Activated T-helper 17 cell treated with anti-CD3 and anti-CD28 coated beads, Interleukin-2, amount 50 U/mL, for 72 hours (primary cell): ENCODE data around the gene MARCHF3. TPM values are rescaled to one million over a fixed set of nuclear protein-coding genes. Genes with fewer than 3 reads are reported as not detected.
"Not testable (repeated sequence)": the region's sequence is repeated elsewhere in the genome, so short reads cannot be mapped to it uniquely, and the experiment has no call there.

Experiments used
- ATAC-seq: fragments of 150-1000 bp; cut with Tn5 transposase; replicated peaks from 2 replicates; pipeline ENCODE4 v1.10.0; 2021; ENCODE audit warnings: mild to moderate bottlenecking, moderate library complexity
- H3K27ac Mint-ChIP-seq: one replicate; pipeline ENCODE4 v1.8.0; 2022; ENCODE audit warnings: mixed read lengths
- H3K27me3 Mint-ChIP-seq: one replicate; pipeline ENCODE4 v1.8.0; 2022; ENCODE audit warnings: mixed read lengths
- H3K36me3 Mint-ChIP-seq: one replicate; pipeline ENCODE4 v1.8.0; 2022; ENCODE audit warnings: low read depth, mild to moderate bottlenecking, mixed read lengths
- H3K4me1 Mint-ChIP-seq: one replicate; pipeline ENCODE4 v1.8.0; 2022; ENCODE audit warnings: mixed read lengths
- H3K4me3 Mint-ChIP-seq: one replicate; pipeline ENCODE4 v1.8.0; 2022; ENCODE audit warnings: mild to moderate bottlenecking, mixed read lengths
- H3K9me3 Mint-ChIP-seq: one replicate; pipeline ENCODE4 v1.8.0; 2022; ENCODE audit warnings: mixed read lengths
- total RNA-seq, 2 donors: library from RNA; stranded (reverse); gene quantifications; one replicate each; pipeline ENCODE4 v1.2.3, GENCODE V29; 2022

MARCHF3 gene
- total RNA-seq, 2 donors from 2014 or later = 2.3 to 2.9 TPM

GRCh38 chr5:126853541-126854307 is 176.6 kb downstream of the MARCHF3 start:
- peak; percentile 38 for ATAC-seq
- H3K36me3 Mint-ChIP-seq, H3K27me3 Mint-ChIP-seq, H3K9me3 Mint-ChIP-seq: not testable (repeated sequence)
- Mint-ChIP-seq H3K27ac (peak overlapping the region; percentile 79), H3K4me1 (peaks cover 30% of the 10 kb centered on the region), H3K4me3 (peak overlapping the region; percentile 83)

- peaks cover 30% of the 10 kb centered on the region for H3K4me1 Mint-ChIP-seq
- no peaks in the 10 kb centered on the region for H3K36me3 Mint-ChIP-seq
- no peaks in the 10 kb centered on the region for H3K9me3 Mint-ChIP-seq
- H3K4me3 Mint-ChIP-seq = peak overlapping the region; percentile 83
- peak overlapping the region; percentile 79 for H3K27ac Mint-ChIP-seq
- peak; percentile 10 for ATAC-seq
- H3K27me3 Mint-ChIP-seq = no peaks in the 10 kb centered on the region
Measured at GRCh38 chr5:126852841-126853271, 177.5 kb downstream of the MARCHF3 start.

- peak; percentile 76 for ATAC-seq
- H3K36me3 Mint-ChIP-seq = no peaks in the 10 kb centered on the region
- peaks cover 30% of the 10 kb centered on the region for H3K4me1 Mint-ChIP-seq
- peak overlapping the region; percentile 83 for H3K4me3 Mint-ChIP-seq
- no peaks in the 10 kb centered on the region for H3K9me3 Mint-ChIP-seq
- H3K27me3 Mint-ChIP-seq = no peaks in the 10 kb centered on the region
- peak overlapping the region; percentile 79 for H3K27ac Mint-ChIP-seq
Measured at GRCh38 chr5:126852091-126852571, 178.2 kb downstream of the MARCHF3 start.

- Mint-ChIP-seq H3K4me1 (peaks cover 33% of the 10 kb centered on the region), H3K4me3 (peak overlapping the region; percentile 83), H3K36me3 (no peaks in the 10 kb centered on the region), H3K9me3 (no peaks in the 10 kb centered on the region), H3K27me3 (no peaks in the 10 kb centered on the region), H3K27ac (peak overlapping the region; percentile 79)
- no peak for ATAC-seq
Measured at GRCh38 chr5:126851501-126852011, 178.8 kb downstream of the MARCHF3 start.

DNA sequence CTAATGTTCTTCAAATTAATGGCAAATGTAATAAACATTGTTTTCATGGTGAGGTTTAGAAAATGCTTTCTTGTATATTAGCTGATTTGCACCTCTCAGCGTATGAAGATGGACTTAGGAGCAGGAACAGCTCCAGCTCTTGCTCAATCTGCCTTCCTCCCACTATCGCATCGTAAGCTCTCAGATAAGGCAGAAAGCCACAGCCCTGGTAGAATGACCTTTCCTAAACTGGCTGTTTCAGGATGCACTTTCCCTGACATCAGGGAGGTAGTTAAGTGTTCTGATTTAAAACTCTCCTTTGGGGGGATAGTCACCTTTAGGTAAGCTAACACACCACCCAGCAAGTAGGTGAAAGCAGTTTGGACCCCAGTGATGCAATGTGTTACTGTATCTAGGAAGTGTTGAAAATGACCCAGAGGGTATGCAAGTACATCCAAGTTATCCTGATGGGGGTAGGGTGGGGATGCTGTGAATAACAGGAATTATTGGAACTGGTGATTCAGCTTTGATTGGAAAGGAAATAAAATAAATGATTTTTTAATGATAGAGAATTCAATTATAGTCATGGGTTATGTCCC is 181.2 kb downstream of the MARCHF3 start:
- no peak overlapping the region for H3K27ac Mint-ChIP-seq
- H3K4me1 Mint-ChIP-seq = peaks cover 27% of the 10 kb centered on the region
- ATAC-seq = no peak
- H3K36me3 Mint-ChIP-seq = no peaks in the 10 kb centered on the region
- no peak overlapping the region for H3K4me3 Mint-ChIP-seq
- no peaks in the 10 kb centered on the region for H3K9me3 Mint-ChIP-seq
- H3K27me3 Mint-ChIP-seq = no peaks in the 10 kb centered on the region

- Mint-ChIP-seq H3K9me3 (no peaks in the 10 kb centered on the region), H3K36me3 (no peaks in the 10 kb centered on the region), H3K27ac (no peak overlapping the region), H3K27me3 (no peaks in the 10 kb centered on the region), H3K4me1 (peaks cover 18% of the 10 kb centered on the region), H3K4me3 (no peak overlapping the region)
- ATAC-seq = no peak
Measured at GRCh38 chr5:126848253-126848652, 182.1 kb downstream of the MARCHF3 start.

GRCh38 chr5:126847826-126848251 is 182.5 kb downstream of the MARCHF3 start:
- no peaks in the 10 kb centered on the region for H3K36me3 Mint-ChIP-seq
- H3K4me3 Mint-ChIP-seq = no peak overlapping the region
- no peaks in the 10 kb centered on the region for H3K27me3 Mint-ChIP-seq
- H3K4me1 Mint-ChIP-seq = peaks cover 14% of the 10 kb centered on the region
- no peak overlapping the region for H3K27ac Mint-ChIP-seq
- no peak for ATAC-seq
- no peaks in the 10 kb centered on the region for H3K9me3 Mint-ChIP-seq

DNA sequence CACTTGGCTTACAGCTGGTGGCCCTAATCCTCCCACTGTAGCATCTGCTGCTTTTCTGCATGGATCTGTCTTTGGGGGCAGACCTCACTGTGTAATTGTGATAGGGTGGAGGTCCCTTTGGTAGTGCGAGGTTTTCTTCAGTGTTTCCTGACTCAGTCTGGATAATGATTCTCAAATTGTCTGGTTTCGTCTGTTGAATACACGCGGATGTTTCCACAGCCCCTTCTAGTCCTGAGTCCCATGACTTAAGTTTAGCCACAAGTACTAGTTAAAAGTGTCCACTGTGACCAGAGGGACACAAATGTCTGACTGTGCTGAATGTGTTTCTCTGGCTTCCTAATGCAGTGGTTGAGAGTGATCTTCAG is 182.9 kb downstream of the MARCHF3 start:
- H3K4me1 Mint-ChIP-seq = peaks cover 12% of the 10 kb centered on the region

DNA sequence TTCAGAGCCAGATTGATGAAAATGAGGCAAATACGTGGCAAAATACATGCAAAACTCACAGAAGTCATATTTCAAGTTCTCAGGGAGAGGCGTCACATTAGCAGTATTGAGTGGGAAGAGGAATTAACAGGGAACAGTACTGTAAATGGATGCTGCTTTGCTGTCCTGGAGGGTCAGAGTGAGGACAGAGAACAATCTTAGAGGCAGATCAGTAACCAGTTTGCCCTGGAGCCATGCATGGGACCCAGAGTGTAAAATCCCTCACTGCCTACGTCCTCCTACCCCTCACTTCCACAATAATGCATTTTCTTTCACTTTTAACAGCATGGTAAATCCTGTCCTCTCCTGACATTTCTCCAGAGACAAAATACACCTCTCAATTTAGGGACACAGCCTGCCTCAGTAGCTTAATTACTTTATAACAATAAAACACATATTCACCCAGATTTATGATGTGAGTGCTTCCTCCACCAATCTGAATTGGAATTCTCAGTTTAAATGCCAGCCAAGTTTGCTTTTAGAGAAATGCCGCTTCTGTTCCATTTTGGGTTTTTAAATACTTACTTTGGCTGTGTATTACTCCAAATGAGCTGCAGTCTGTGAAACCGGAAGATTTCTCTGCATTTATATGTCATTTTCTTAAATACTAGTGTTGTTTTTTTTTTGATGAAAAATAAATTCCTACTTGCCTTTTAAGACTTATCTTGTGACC is 183.5 kb downstream of the MARCHF3 start:
- no peak overlapping the region for H3K27ac Mint-ChIP-seq
- H3K4me1 Mint-ChIP-seq = peaks cover 6% of the 10 kb centered on the region
- H3K4me3 Mint-ChIP-seq = no peak overlapping the region
- no peaks in the 10 kb centered on the region for H3K9me3 Mint-ChIP-seq
- ATAC-seq = no peak
- H3K27me3 Mint-ChIP-seq = no peaks in the 10 kb centered on the region
- no peaks in the 10 kb centered on the region for H3K36me3 Mint-ChIP-seq

More for the DNA sequence above, 182.9 kb downstream of the MARCHF3 start:
- Mint-ChIP-seq H3K4me3 (no peak overlapping the region), H3K27ac (no peak overlapping the region), H3K27me3 (no peaks in the 10 kb centered on the region), H3K36me3 (no peaks in the 10 kb centered on the region), H3K9me3 (no peaks in the 10 kb centered on the region)
- no peak for ATAC-seq

GRCh38 chr5:126846344-126846743 is 184.0 kb downstream of the MARCHF3 start:
- no peaks in the 10 kb centered on the region for H3K27me3 Mint-ChIP-seq
- peaks cover 6% of the 10 kb centered on the region for H3K4me1 Mint-ChIP-seq
- H3K27ac Mint-ChIP-seq = peak overlapping the region; percentile 29
- H3K36me3 Mint-ChIP-seq = no peaks in the 10 kb centered on the region
- H3K4me3 Mint-ChIP-seq = no peak overlapping the region
- ATAC-seq = no peak
- no peaks in the 10 kb centered on the region for H3K9me3 Mint-ChIP-seq

- H3K27ac Mint-ChIP-seq = peak overlapping the region; percentile 29
- peak overlapping the region; percentile 3 for H3K4me3 Mint-ChIP-seq
- H3K4me1 Mint-ChIP-seq, H3K36me3 Mint-ChIP-seq, H3K9me3 Mint-ChIP-seq, H3K27me3 Mint-ChIP-seq: not testable (repeated sequence)
- ATAC-seq = peak; percentile 63
Measured at GRCh38 chr5:126845470-126846070, 184.8 kb downstream of the MARCHF3 start.

DNA sequence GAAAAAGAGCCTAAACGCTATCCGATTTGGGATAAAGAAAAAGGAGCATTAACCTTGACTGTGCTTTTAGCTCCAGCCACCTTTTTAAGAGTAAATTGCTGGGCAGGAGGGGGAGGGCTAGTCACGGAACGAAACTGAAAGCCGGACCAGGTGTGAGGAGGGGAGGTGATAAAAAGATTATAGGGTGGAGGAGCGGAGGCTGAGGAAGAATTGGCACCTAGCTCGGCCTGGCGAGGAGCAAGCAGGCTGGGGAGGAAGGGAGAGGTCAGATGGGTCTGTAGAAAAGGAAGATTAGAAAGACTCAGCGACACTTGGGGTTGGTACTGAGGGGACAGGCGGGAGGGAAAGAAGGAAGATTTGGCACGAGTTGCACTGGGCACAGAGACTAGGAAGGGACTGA is 187.0 kb downstream of the MARCHF3 start:
- not testable (repeated sequence) for H3K36me3 Mint-ChIP-seq, ATAC-seq, H3K27ac Mint-ChIP-seq, H3K27me3 Mint-ChIP-seq, H3K4me3 Mint-ChIP-seq, H3K4me1 Mint-ChIP-seq, H3K9me3 Mint-ChIP-seq

- H3K36me3 Mint-ChIP-seq = peaks cover 50% of the 10 kb centered on the region
- peak overlapping the region; percentile 45 for H3K27ac Mint-ChIP-seq
- H3K4me3 Mint-ChIP-seq, H3K9me3 Mint-ChIP-seq, H3K27me3 Mint-ChIP-seq, H3K4me1 Mint-ChIP-seq, ATAC-seq: not testable (repeated sequence)
Measured at GRCh38 chr5:126839407-126839806, 191.0 kb downstream of the MARCHF3 start.

DNA sequence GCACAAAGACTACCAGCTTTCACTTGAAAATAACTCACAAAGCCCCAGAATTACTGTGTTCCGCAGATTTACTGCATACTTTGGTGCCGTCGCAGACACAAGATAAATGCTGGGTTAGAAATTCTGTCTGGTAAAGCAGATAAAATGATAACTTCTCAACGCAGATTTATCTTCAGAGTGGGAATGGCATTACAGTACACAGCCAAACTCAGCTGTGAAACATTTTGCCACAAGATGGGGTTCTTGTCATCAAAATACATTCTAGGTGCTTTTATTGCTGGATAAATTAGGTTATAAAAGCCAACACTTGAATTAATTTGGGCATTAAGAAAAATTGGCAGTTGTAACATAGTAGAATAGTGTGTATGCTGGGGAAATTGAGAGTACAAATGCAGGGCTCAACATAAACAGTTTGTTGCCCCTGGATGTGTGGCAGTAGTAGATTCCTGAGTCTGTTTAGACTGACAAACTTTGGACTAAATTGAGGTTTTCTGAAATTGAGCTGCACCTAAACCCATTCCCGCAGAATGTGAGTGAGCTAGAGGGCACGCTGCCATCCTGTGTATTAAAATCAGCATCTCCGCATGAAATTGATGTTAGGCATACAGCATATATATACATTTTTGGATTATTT is 192.3 kb downstream of the MARCHF3 start:
- no peaks in the 10 kb centered on the region for H3K4me1 Mint-ChIP-seq
- no peaks in the 10 kb centered on the region for H3K9me3 Mint-ChIP-seq
- peaks cover 63% of the 10 kb centered on the region for H3K36me3 Mint-ChIP-seq
- H3K27ac Mint-ChIP-seq = no peak overlapping the region
- no peak overlapping the region for H3K4me3 Mint-ChIP-seq
- H3K27me3 Mint-ChIP-seq = no peaks in the 10 kb centered on the region
- no peak for ATAC-seq
